Trophoblast cell (in vitro differentiated cells and primary cell): ENCODE measurements around the gene OOSP1.

Experiments used
- DNase-seq, 2 donors: peaks; one replicate each; pipeline ENCODE4 v3.0.0-alpha.2; 2016
- H2AFZ ChIP-seq: 2 replicates; pipeline ENCODE4 v1.6.1; 2013; ENCODE audit warnings: low read length, moderate library complexity, mild to moderate bottlenecking; ENCODE audit not compliant: insufficient read depth, poor library complexity
- H2AK5ac ChIP-seq: 2 replicates; pipeline ENCODE4 v1.6.1; 2013; ENCODE audit warnings: mild to moderate bottlenecking, low read length
- H2BK120ac ChIP-seq: 2 replicates; pipeline ENCODE4 v1.6.1; 2013; ENCODE audit warnings: low read length, mild to moderate bottlenecking, moderate library complexity; ENCODE audit not compliant: insufficient read depth, poor library complexity
- H2BK12ac ChIP-seq: 2 replicates; pipeline ENCODE4 v1.6.1; 2013; ENCODE audit warnings: mild to moderate bottlenecking, low read length, moderate library complexity
- H2BK5ac ChIP-seq: 2 replicates; pipeline ENCODE4 v1.6.1; 2013; ENCODE audit warnings: low read length, low read depth, moderate library complexity, mild to moderate bottlenecking; ENCODE audit not compliant: poor library complexity
- H3K14ac ChIP-seq: 2 replicates; pipeline ENCODE4 v1.6.1; 2013; ENCODE audit warnings: mild to moderate bottlenecking, low read length
- H3K18ac ChIP-seq: 2 replicates; pipeline ENCODE4 v1.6.1; 2013; ENCODE audit warnings: mild to moderate bottlenecking, low read length
- H3K23ac ChIP-seq: 2 replicates; pipeline ENCODE4 v1.6.1; 2013; ENCODE audit warnings: low read length
- H3K27ac ChIP-seq: 2 replicates; pipeline ENCODE4 v1.5.1; 2013; ENCODE audit warnings: low read depth, mild to moderate bottlenecking, inconsistent platforms, low read length, moderate library complexity
- H3K27me3 ChIP-seq: 2 replicates; pipeline ENCODE4 v1.6.1; 2013; ENCODE audit warnings: inconsistent platforms, mild to moderate bottlenecking, low read length, moderate library complexity; ENCODE audit not compliant: insufficient read depth
- H3K36me3 ChIP-seq, 2 experiments: 1 replicate in 1 of 2; 2 replicates in 1 of 2; pipeline ENCODE4 v1.6.1; 2013; ENCODE audit warnings: low read length in 2 of 2, mild to moderate bottlenecking in 2 of 2, moderate library complexity in 1 of 2; ENCODE audit not compliant: insufficient read depth in 2 of 2, control insufficient read depth in 1 of 2
- H3K4ac ChIP-seq: 2 replicates; pipeline ENCODE4 v1.6.1; 2013; ENCODE audit warnings: low read depth, mild to moderate bottlenecking, low read length, moderate library complexity
- H3K4me1 ChIP-seq, 2 experiments: 1 replicate in 1 of 2; 2 replicates in 1 of 2; pipeline ENCODE4 v1.6.1; 2013; ENCODE audit warnings: low read length in 2 of 2, mild to moderate bottlenecking in 2 of 2, moderate library complexity in 1 of 2; ENCODE audit not compliant: insufficient read depth in 2 of 2, control insufficient read depth in 1 of 2
- H3K4me2 ChIP-seq: 2 replicates; pipeline ENCODE4 v1.6.1; 2013; ENCODE audit warnings: inconsistent platforms, mild to moderate bottlenecking, low read length, moderate library complexity
- H3K4me3 ChIP-seq: 2 replicates; pipeline ENCODE4 v1.5.1; 2013; ENCODE audit warnings: mild to moderate bottlenecking, low read depth, low read length, inconsistent platforms
- H3K79me1 ChIP-seq: one replicate; pipeline ENCODE4 v1.6.1; 2013; ENCODE audit warnings: low read length
- H3K79me2 ChIP-seq: 2 replicates; pipeline ENCODE4 v1.6.1; 2013; ENCODE audit warnings: low read length, mild to moderate bottlenecking; ENCODE audit not compliant: control insufficient read depth, insufficient read depth, poor library complexity
- H3K9ac ChIP-seq: 2 replicates; pipeline ENCODE4 v1.6.1; 2013; ENCODE audit warnings: mild to moderate bottlenecking, low read length
- H3K9me3 ChIP-seq: 2 replicates; pipeline ENCODE4 v1.6.1; 2013; ENCODE audit warnings: low read depth, mild to moderate bottlenecking, control low read depth, inconsistent platforms, low read length; ENCODE audit not compliant: insufficient read depth
- H4K12ac ChIP-seq: 2 replicates; pipeline ENCODE4 v1.6.1; 2013; ENCODE audit warnings: low read depth, mild to moderate bottlenecking, low read length, moderate library complexity
- H4K8ac ChIP-seq: 2 replicates; pipeline ENCODE4 v1.6.1; 2013; ENCODE audit warnings: low read depth, mild to moderate bottlenecking, low read length, moderate library complexity
- H4K91ac ChIP-seq: one replicate; pipeline ENCODE4 v1.6.1; 2013; ENCODE audit warnings: low read depth, mild to moderate bottlenecking, low read length, moderate library complexity
- WGBS: extraction: QIAGEN DNeasy Blood & Tissue Kit; methylation state at CpG from one replicate; pipeline ENCODE4 v1.1.7; 2013; ENCODE audit warnings: missing lambda C conversion rate; ENCODE audit not compliant: insufficient read length, insufficient coverage; ENCODE audit errors: extremely low coverage; 5-methylcytosine and 5-hydroxymethylcytosine counted together

OOSP1 gene

GRCh38 chr11:59984368-59984767 lies 46.1 kb downstream of the OOSP1 start:
- Histone ChIP-seq H2AFZ (no peak overlapping the region), H4K12ac (no peak overlapping the region), H3K27ac (no peak overlapping the region), H2BK12ac (no peak overlapping the region), H3K23ac (no peak overlapping the region), H3K18ac (no peak overlapping the region), H3K9me3 (no peaks in the 10 kb centered on the region), H3K4ac (no peak overlapping the region), H4K91ac (no peak overlapping the region), H3K27me3 (no peaks in the 10 kb centered on the region), H4K8ac (no peak overlapping the region), H2BK5ac (no peak overlapping the region), H2BK120ac (no peak overlapping the region), H3K4me2 (no peak overlapping the region), H3K79me2 (no peaks in the 10 kb centered on the region), H3K4me1 (no peaks in the 10 kb centered on the region), H3K4me3 (no peak overlapping the region), H3K36me3 (no peaks in the 10 kb centered on the region), H3K9ac (no peak overlapping the region), H3K79me1 (no peaks in the 10 kb centered on the region), H3K14ac (no peak overlapping the region), H2AK5ac (no peak overlapping the region)
- DNase-seq, result no peak
- WGBS, result no CpG with 5 or more reads among the region's 3 CpGs

- H3K4me2 ChIP-seq, result no peak overlapping the region
- H2BK5ac ChIP-seq, result no peak overlapping the region
- no peak overlapping the region for H2BK12ac ChIP-seq
- no peaks in the 10 kb centered on the region for H3K79me1 ChIP-seq
- H2AK5ac ChIP-seq, result no peak overlapping the region
- no peaks in the 10 kb centered on the region for H3K4me1 ChIP-seq
- H4K91ac ChIP-seq, result no peak overlapping the region
- no peak overlapping the region for H2BK120ac ChIP-seq
- H3K9me3 ChIP-seq, result no peaks in the 10 kb centered on the region
- H3K4ac ChIP-seq, result no peak overlapping the region
- no peak overlapping the region for H3K27ac ChIP-seq
- H4K12ac ChIP-seq, result no peak overlapping the region
- no peak overlapping the region for H2AFZ ChIP-seq
- H3K36me3 ChIP-seq, result no peaks in the 10 kb centered on the region
- H3K18ac ChIP-seq, result no peak overlapping the region
- H3K79me2 ChIP-seq, result no peaks in the 10 kb centered on the region
- no peak for DNase-seq
- no peak overlapping the region for H4K8ac ChIP-seq
- H3K23ac ChIP-seq, result no peak overlapping the region
- WGBS, result no CpG with 5 or more reads among the region's 1 CpG
- H3K14ac ChIP-seq, result no peak overlapping the region
- H3K9ac ChIP-seq, result no peak overlapping the region
- H3K4me3 ChIP-seq, result no peak overlapping the region
- H3K27me3 ChIP-seq, result no peaks in the 10 kb centered on the region
These were observed 52.2 kb downstream of the OOSP1 start for GRCh38 chr11:59990421-59990820.

- H3K4ac ChIP-seq, result no peak overlapping the region
- no peaks in the 10 kb centered on the region for H3K79me1 ChIP-seq
- no CpG with 5 or more reads among the region's 5 CpGs for WGBS
- H2AFZ ChIP-seq, result no peak overlapping the region
- H2BK12ac ChIP-seq, result no peak overlapping the region
- no peak overlapping the region for H2BK120ac ChIP-seq
- no peak overlapping the region for H4K12ac ChIP-seq
- no peak overlapping the region for H3K9ac ChIP-seq
- no peak overlapping the region for H4K8ac ChIP-seq
- no peaks in the 10 kb centered on the region for H3K27me3 ChIP-seq
- H2AK5ac ChIP-seq, result no peak overlapping the region
- no peaks in the 10 kb centered on the region for H3K36me3 ChIP-seq
- H2BK5ac ChIP-seq, result no peak overlapping the region
- H3K79me2 ChIP-seq, result no peaks in the 10 kb centered on the region
- no peak overlapping the region for H3K23ac ChIP-seq
- no peak overlapping the region for H3K14ac ChIP-seq
- H3K4me2 ChIP-seq, result no peak overlapping the region
- no peak overlapping the region for H4K91ac ChIP-seq
- no peaks in the 10 kb centered on the region for H3K9me3 ChIP-seq
- H3K27ac ChIP-seq, result no peak overlapping the region
- H3K18ac ChIP-seq, result no peak overlapping the region
- H3K4me3 ChIP-seq, result no peak overlapping the region
- no peaks in the 10 kb centered on the region for H3K4me1 ChIP-seq
- no peak for DNase-seq
These were observed 54.2 kb downstream of the OOSP1 start for GRCh38 chr11:59992425-59992824.

GRCh38 chr11:59997800-59998199 lies 59.6 kb downstream of the OOSP1 start:
- H4K8ac ChIP-seq, result no peak overlapping the region

More at GRCh38 chr11:59997800-59998199, 59.6 kb downstream of the OOSP1 start:
- H3K4ac ChIP-seq, result no peak overlapping the region
- no peak overlapping the region for H3K23ac ChIP-seq
- H3K79me2 ChIP-seq, result no peaks in the 10 kb centered on the region
- H3K36me3 ChIP-seq, result no peaks in the 10 kb centered on the region
- H3K14ac ChIP-seq, result no peak overlapping the region
- no peaks in the 10 kb centered on the region for H3K27me3 ChIP-seq
- no peaks in the 10 kb centered on the region for H3K4me1 ChIP-seq
- no peaks in the 10 kb centered on the region for H3K9me3 ChIP-seq
- WGBS, result no CpG with 5 or more reads among the region's 2 CpGs
- no peak overlapping the region for H2BK12ac ChIP-seq
- H4K12ac ChIP-seq, result no peak overlapping the region
- no peak overlapping the region for H3K18ac ChIP-seq
- H2BK120ac ChIP-seq, result no peak overlapping the region
- H2BK5ac ChIP-seq, result no peak overlapping the region
- H2AFZ ChIP-seq, result no peak overlapping the region
- no peaks in the 10 kb centered on the region for H3K79me1 ChIP-seq
- no peak overlapping the region for H2AK5ac ChIP-seq
- no peak overlapping the region for H3K4me3 ChIP-seq
- no peak overlapping the region for H4K91ac ChIP-seq
- H3K9ac ChIP-seq, result no peak overlapping the region
- H3K4me2 ChIP-seq, result no peak overlapping the region
- no peak for DNase-seq
- H3K27ac ChIP-seq, result no peak overlapping the region
